WI38 (cell line): ENCODE data around the gene ATE1.
"Not testable (repeated sequence)": the region's sequence is repeated elsewhere in the genome, so short reads cannot be mapped to it uniquely, and the experiment has no call there.

Source experiments
- H3K4me3 ChIP-seq: 2 replicates; pipeline ENCODE4 v1.5.1; 2011; ENCODE audit warnings: low read depth, mild to moderate bottlenecking, control low read depth, low read length
- CTCF ChIP-seq: IDR thresholded peaks from 2 replicates; pipeline ENCODE4 v1.5.1; 2012; ENCODE audit warnings: low read depth, mild to moderate bottlenecking, control low read depth, low read length

Gene ATE1

GRCh38 chr10:121831777-121832176 is 96.1 kb downstream of the ATE1 start:
- no peak for TF ChIP-seq CTCF

GRCh38 chr10:121831237-121831636 is 96.6 kb downstream of the ATE1 start:
- no peak for TF ChIP-seq CTCF
- H3K4me3 ChIP-seq = no peak overlapping the region

More at GRCh38 chr10:121831777-121832176, 96.1 kb downstream of the ATE1 start:
- H3K4me3 ChIP-seq = no peak overlapping the region

- no peak overlapping the region for H3K4me3 ChIP-seq
- TF ChIP-seq CTCF = no peak
These were observed 97.7 kb downstream of the ATE1 start for GRCh38 chr10:121830101-121830500.

- no peak for TF ChIP-seq CTCF
- no peak overlapping the region for H3K4me3 ChIP-seq
These were observed 99.8 kb downstream of the ATE1 start for GRCh38 chr10:121828045-121828444.

- H3K4me3 ChIP-seq = not testable (repeated sequence)
These were observed 101.1 kb downstream of the ATE1 start for GRCh38 chr10:121826773-121827172.

- TF ChIP-seq CTCF = peak; percentile 66
- H3K4me3 ChIP-seq = no peak overlapping the region
These were observed 103.8 kb downstream of the ATE1 start for GRCh38 chr10:121823993-121824463.

GRCh38 chr10:121822724-121823123 is 105.1 kb downstream of the ATE1 start:
- no peak overlapping the region for H3K4me3 ChIP-seq
- no peak for TF ChIP-seq CTCF

GRCh38 chr10:121822180-121822579 is 105.7 kb downstream of the ATE1 start:
- no peak for TF ChIP-seq CTCF

More at GRCh38 chr10:121822180-121822579, 105.7 kb downstream of the ATE1 start:
- no peak overlapping the region for H3K4me3 ChIP-seq
